Fibroblast of skin of left quadriceps (primary cell): ENCODE results near the gene CHCHD3.

Experiments used
- DNase-seq, 2 experiments: peaks; one replicate each; pipeline ENCODE4 v3.0.0-alpha.2; 2013; ENCODE audit warnings: low read depth in 2 of 2

The CHCHD3 gene

DNA sequence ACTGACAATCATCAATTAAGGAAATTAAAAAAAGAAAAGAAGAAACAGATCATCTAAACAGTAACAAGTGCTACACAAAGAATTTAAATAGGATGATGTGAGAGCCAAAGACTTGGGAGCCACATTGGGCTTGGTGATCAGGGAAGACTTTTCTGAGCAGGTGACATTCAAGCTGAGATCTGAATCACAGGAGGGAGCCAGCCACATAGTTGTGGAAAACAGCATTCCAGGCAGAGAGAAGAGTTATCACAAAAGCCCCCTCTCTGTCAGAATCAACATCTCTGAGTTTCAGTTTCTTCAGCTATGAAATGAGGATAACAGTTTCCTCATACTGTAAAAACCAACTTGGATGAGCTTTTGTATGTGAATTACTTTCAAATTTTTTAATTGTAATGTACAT is 336.4 kb downstream of the CHCHD3 start:
- DNase-seq, result no peak

DNA sequence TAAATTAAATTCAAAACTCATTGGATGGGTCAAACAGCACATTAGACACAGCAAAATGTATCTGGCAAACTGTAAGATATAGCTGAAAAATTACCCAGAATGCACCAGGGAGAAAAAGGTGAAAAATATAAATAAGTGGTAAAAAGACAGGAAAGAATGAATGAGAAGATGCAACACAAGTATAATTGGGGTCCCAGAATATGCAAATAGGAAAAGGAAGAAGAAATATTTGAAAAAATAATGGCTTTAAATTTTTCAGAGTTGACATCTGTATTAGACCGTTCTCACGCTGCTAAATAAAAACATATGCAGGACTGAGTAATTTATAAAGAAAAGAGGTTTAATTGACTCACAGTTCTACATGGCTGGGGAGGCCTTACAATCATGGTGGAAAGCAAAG is 337.9 kb downstream of the CHCHD3 start:
- no peak for DNase-seq

DNA sequence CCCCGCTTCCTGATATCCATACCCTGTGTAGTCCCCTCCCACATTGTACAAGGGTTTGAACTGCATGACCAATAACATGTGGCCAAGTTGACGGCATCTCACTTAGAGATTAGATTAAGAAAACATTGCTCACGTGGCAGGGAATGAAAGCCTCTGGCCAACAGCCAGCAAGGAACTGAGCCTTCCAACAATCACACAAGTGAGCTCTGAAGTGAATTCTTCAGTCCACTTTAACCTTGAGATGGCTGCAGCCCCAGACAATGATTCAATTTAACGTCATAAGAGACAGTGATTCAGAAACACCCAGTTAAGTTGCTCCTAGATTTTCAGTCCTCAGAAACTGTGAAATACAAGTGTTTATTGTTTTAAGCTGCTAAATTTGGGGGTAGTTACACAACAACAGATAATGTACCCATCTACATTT is 339.7 kb downstream of the CHCHD3 start:
- DNase-seq, result peak; percentile 59 to 62

DNA sequence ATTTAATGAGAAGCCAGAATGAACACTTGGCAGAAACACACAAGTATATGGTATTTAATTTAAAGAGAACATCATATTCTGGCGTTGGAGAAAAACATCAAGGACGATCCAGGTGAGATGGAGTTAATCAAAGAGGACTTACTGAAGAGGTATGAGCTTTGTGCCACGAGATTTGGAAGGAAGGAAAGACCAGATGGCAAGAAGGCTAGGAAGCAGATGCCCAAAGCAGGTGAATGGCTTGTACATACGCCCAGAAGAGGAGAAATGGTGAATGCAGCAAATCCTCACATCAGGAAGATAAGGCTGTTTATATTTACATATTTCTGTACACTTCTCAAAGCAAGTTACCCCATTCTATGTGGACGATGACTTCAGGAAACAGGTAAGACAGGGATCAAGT is 341.7 kb downstream of the CHCHD3 start:
- DNase-seq, result no peak

DNA sequence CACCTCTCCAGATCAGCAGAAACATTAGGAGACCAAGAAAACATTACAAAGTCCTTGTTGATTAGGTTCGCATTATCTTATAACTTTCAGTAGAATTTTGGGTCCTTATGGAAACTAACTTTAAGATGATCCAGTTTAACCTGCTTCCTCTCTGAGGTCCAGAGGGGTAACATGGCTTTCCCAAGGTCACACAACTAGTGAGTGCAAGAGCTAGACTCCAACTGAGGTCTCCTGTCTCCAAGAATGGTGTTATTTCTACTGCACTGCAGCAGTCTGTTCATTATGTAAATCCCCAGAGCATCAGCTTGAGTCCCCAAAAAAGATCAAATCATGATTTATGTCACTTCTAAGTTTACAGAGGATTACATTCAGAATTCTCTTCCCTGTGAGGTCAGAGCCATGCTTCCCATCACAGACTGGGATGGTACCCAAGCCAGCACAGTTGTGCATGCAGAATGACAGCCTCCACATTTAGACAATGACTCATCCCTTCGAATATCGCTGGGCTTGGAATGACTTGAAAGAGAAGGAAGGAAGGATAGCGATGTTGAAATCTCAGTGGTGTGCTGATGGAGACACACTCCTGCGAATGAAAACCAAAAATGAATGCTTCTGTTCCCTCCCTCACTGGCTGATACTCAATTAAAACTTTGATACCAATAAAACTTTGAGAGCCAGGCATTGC is 342.5 kb downstream of the CHCHD3 start:
- DNase-seq, result peak; percentile 95 to 96

DNA sequence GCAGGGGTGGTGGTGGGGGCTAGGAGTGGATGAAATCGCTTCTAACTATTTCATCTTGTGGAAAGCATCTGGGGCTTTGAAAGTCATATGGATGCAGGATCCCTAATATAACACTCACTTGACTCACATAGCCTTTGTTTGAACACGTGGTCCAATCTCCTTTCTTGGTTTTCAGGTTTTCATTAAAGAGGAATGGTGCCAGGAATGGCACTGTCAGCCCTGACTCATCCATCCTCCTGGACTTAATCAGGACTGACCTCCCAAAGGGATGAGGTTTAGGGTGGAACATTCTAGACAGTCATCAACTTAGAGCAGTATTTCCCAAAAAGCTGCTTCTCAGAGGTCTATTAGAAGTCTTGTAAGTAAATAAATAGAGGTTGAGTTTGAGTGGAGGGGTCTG is 343.6 kb downstream of the CHCHD3 start:
- peak; percentile 97 for DNase-seq

DNA sequence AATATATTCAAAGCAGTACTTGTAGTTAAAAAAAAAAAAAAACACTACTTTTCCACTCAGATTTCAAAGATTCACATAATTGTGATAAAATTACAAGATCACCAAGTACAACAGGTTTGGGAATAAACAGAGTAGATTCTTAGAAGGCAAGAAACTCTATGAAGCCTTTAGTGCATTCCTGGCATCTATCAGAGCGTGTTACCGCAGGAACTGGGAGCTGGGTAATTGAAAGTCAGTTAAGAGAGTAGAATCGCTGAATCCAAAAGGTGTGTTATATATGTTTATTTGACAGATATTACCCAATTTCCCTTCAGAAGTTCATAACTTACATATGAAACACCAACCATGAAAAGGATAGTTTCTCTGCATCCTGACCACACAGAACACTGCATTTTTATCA is 346.4 kb downstream of the CHCHD3 start:
- DNase-seq, result no peak
